HG03135 (cell line): Measurements from ENCODE around the gene FAM221B.

Experiments
- ATAC-seq: cut with Tn5 transposase; IDR thresholded peaks from one replicate; pipeline ENCODE4 v1.9.1; 2021; ENCODE audit warnings: mild to moderate bottlenecking, moderate library complexity; ENCODE audit not compliant: unreplicated experiment

The FAM221B gene

DNA sequence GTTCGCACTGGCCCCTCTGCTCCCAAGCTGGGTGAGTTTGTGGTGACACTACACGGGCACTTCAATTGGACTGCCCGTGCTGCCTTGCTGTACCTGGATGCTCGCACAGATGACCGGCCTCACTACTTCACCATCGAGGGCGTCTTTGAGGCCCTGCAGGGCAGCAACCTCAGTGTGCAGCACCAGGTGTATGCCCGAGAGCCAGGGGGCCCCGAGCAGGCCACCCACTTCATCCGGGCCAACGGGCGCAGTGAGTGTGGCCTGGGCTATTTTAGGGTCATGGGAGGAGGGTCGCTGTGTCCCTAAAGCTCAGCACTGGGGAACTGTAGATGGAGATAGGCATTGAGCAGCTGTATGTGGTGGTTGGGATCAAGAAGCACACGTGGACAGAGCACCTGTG lies 35.7 kb downstream of the FAM221B start:
- no peak for ATAC-seq

GRCh38 chr9:35792024-35792813 lies 36.3 kb downstream of the FAM221B start:
- no peak for ATAC-seq

DNA sequence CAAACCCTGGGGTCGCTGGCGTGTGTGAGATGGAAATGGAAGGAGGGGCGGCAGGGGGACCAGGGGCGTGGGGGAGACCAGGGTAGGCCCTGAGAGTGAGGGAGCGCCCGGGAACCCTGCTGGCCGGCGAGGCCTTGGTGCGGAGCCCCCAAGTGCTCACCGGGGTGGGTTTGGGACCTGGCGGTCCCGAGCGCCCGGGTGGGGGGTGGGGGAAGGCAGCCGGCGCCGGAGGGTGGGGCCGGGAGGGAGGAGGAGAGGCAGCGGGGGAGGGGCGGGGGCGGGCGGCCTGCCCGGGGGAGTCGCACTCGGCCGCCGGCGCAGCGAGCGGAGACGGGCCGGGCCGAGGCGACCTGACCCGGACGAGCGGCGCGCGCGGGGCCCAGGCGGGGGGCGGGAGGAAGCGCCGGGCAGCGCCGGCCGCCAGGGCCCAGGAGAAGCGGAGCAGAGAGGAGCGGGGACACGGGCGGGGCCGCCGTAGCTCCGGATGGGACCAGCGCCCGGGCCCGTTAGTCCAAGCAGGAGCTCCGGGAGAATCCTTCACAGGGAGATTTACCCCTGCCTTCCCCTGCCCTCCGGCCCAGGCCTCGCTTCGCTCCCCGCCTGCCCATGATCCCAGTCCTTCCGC lies 37.1 kb downstream of the FAM221B start, which contains the start of gene NPR2:
TSS of gene NPR2 (plus strand) at position 295 of the 625 bp plus-strand sequence. CDS start 818 bp downstream, outside the sequence.
- no peak for ATAC-seq

GRCh38 chr9:35790385-35791296 lies 37.9 kb downstream of the FAM221B start:
- ATAC-seq: peak; percentile 61

- ATAC-seq: no peak
Observed at GRCh38 chr9:35790025-35790384, 38.5 kb downstream of the FAM221B start.

- ATAC-seq: no peak
Observed at GRCh38 chr9:35789541-35789940, 39.0 kb downstream of the FAM221B start.

GRCh38 chr9:35783418-35783817 lies 45.1 kb downstream of the FAM221B start:
- ATAC-seq: no peak

GRCh38 chr9:35781066-35781465 lies 47.5 kb downstream of the FAM221B start:
- no peak for ATAC-seq

DNA sequence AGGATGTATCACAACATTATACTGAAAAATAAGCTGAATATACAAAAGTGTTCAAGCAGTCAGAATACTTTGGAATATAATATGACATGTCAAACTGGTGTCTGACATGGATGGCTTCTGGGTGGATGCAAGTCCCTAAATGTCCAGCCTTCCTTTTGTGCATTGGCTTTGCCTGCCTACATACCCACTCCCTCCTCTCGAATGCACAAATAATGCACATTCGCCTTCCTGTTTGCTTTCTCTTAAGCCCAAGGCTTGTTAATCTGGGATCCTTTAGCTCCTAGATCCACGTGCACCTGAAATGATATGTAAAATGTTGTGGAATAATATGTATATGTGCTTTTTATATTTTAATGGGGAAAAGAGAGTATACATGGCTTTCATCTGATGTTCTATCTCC lies 50.0 kb downstream of the FAM221B start:
- ATAC-seq: no peak

DNA sequence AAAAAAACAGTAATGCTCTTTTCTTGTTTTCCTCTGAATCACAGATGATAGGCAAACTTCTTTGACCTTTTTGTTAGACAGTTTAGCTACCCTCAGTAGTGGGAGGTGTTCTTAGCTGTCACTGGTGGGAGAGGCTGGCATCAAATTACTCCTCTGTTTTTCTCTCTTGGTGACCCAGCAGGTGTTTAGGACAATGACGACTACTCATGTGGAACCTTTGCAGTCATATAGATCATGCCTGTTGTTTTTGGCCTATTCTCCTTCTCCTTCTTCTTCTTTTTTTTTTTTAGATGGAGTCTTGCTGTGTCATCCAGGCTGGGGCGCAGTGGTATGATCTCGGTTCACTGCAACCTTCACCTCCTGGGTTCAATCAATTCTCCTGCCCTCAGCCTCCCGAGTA lies 52.5 kb downstream of the FAM221B start:
- ATAC-seq: no peak

DNA sequence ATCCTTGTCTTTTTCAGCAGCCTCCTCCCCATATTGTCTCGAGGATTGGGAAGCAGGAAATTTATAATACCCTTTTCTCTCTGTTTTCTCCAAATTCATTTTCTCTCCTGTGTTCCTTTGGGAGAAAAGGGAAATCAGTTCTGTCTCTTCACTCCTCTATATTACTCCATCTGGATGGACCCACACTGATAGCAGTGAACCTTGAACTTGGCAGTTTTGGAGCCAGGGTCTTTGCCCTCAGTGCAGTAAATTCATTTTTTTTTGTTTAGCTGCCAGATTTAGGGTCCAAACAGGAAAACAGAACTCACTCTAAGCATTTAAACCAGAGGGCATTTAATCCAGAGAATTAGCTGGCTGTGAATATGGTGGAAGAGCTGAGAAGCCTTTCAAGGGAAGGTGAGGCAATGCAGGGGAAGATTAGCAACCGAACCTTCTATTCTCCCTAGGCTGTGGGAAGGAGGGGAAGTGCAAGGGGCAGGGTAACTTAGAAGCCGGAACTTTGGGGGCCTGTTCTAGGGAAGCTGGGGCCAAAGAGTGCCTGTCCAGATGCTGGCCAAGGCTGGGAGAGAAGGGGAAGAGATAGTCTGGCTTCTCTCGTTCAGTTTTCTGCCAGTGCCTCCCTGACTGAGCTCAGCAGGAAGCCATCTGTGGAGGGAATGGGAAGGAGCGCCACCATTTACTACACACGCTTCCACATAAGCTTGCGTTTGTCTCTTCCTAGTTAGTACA lies 53.5 kb downstream of the FAM221B start:
- ATAC-seq: no peak

DNA sequence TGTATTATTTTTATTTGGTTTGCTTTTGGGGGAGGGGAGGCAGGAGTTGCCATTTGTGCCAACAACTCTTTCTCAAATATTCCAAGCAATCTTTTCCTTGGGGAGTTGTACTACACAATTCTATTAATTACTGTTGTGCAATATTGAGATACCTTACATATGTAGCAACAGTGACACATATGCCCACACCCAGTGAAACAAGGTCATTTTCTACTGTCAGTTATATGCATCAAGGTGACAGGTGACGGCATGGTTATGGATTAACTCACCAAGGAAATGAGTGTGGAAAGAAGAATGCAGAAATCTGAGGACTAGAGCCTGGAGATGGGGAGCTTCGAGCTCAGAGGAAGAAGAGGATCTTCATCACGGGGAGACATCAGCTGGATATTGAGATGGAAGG lies 56.6 kb downstream of the FAM221B start:
- no peak for ATAC-seq

DNA sequence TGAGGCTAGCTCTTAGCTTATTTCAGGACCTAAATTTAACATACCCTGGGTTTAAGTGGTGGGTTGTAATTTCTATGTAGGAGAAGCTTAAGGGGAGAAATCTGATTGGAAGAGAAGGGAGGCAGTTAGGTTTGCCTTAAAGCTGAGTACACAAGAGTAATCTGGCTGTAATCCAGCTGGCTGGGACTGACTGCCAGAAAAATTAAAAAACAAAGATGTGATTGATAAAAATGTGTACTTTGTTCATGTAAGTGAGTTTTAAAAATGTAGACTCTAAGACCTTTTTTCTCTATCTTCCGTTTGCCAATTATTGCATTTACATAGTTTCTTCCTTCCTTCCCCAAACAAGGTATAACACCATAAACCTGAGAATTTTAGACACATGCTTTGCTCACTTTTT lies 57.0 kb downstream of the FAM221B start:
- ATAC-seq: no peak

- ATAC-seq: no peak
Observed at GRCh38 chr9:35771075-35771433, 57.5 kb downstream of the FAM221B start.

DNA sequence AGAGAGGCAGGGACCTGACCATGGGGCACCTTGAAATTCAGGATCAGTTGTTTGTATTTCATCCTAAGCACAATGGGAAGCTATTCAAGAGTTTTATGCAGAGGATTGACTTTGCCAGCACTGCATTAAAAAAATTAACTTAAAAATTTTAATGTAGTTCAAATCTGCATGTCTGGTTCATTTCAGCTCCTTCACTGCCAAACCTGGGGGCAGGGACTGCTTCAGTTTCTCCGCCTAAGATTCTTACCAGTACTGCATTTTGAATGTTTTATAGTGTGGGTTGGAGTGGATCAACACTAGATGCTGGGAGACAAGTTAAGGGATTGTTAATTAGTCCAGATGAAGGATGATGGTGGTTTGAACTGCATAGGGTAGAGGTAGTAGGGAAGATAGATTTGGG lies 58.8 kb downstream of the FAM221B start:
- no peak for ATAC-seq

- ATAC-seq: no peak
Observed at GRCh38 chr9:35767458-35767857, 61.1 kb downstream of the FAM221B start.

GRCh38 chr9:35766997-35767396 lies 61.5 kb downstream of the FAM221B start:
- no peak for ATAC-seq
